HEK293T (cell line): ENCODE results near the gene OPCML.

Experiments
- BHLHE40 ChIP-seq: fragments of 450-650 bp; IDR thresholded peaks from 2 replicates; pipeline ENCODE4 v1.6.1; 2016; ENCODE audit warnings: mild to moderate bottlenecking, moderate library complexity, borderline replicate concordance
- ELF4 ChIP-seq: fragments of 450-650 bp; IDR thresholded peaks from 2 replicates; pipeline ENCODE4 v1.6.1; 2017; ENCODE audit warnings: antibody characterized with exemption
- FOXA1 ChIP-seq: fragments of 450-650 bp; IDR thresholded peaks from 2 replicates; pipeline ENCODE4 v1.6.1; 2016; ENCODE audit warnings: mild to moderate bottlenecking
- SP1 ChIP-seq: fragments of 450-650 bp; IDR thresholded peaks from 2 replicates; pipeline ENCODE4 v1.6.1; 2017
- SUZ12 ChIP-seq: fragments of 450-650 bp; IDR thresholded peaks from 2 replicates; pipeline ENCODE4 v1.6.1; 2016; ENCODE audit warnings: mild to moderate bottlenecking
- TARDBP ChIP-seq: fragments of 450-650 bp; IDR thresholded peaks from 2 replicates; pipeline ENCODE4 v1.6.1; 2016
- TF ChIP-seq, protein P1 (sequence below): fragments of 450-650 bp; IDR thresholded peaks from 2 replicates; pipeline ENCODE4 v1.6.1; 2016

DNA sequence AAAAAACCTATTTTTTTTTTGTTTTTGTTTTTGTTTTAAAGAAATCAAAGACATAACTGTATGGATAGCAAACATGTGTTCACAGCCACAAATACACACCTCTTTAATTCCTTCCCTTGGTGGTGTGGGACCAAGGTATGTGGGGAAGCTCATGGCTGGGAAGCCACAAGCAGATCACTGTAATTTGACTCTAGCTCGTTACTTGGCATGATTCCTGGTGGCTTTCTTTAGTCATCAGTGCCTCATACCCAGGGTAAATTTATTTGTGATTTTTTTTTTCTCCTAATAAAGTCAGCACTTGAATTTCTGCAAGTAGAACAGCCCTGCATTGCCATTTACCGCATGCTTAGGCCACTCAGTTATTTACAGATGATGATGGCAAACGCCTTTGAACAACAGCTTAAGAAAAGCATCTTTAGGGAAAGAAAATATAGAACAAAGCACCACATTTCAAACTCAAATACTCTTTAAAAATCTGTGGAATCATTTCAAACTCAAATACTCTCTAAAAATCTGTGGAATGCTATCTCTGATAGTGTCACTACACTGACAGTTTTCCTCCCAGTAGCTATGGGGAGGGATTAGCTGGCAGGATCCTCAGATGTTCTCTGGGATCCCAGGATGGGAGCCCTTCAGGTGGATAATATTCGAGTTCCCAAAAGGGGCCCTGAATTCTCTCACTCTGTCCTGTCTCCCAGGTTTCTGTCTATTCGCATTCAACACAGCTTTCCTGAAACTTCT, 687.2 kb downstream of the OPCML start:
- TF ChIP-seq, protein P1, sequence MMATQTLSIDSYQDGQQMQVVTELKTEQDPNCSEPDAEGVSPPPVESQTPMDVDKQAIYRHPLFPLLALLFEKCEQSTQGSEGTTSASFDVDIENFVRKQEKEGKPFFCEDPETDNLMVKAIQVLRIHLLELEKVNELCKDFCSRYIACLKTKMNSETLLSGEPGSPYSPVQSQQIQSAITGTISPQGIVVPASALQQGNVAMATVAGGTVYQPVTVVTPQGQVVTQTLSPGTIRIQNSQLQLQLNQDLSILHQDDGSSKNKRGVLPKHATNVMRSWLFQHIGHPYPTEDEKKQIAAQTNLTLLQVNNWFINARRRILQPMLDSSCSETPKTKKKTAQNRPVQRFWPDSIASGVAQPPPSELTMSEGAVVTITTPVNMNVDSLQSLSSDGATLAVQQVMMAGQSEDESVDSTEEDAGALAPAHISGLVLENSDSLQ, result no peak
- TF ChIP-seq SUZ12 (no peak), TARDBP (no peak), FOXA1 (no peak), ELF4 (no peak), SP1 (no peak), BHLHE40 (no peak)
